ENCODE data around the gene MTF2. TPM values are rescaled to one million over a fixed set of nuclear protein-coding genes. Genes with fewer than 3 reads are reported as not detected.

MTF2 gene
- polyA plus RNA-seq, 1 donor (not counting 4 experiments of a cell fraction or from before 2014, with no cell fraction given) = 24.8 TPM

DNA sequence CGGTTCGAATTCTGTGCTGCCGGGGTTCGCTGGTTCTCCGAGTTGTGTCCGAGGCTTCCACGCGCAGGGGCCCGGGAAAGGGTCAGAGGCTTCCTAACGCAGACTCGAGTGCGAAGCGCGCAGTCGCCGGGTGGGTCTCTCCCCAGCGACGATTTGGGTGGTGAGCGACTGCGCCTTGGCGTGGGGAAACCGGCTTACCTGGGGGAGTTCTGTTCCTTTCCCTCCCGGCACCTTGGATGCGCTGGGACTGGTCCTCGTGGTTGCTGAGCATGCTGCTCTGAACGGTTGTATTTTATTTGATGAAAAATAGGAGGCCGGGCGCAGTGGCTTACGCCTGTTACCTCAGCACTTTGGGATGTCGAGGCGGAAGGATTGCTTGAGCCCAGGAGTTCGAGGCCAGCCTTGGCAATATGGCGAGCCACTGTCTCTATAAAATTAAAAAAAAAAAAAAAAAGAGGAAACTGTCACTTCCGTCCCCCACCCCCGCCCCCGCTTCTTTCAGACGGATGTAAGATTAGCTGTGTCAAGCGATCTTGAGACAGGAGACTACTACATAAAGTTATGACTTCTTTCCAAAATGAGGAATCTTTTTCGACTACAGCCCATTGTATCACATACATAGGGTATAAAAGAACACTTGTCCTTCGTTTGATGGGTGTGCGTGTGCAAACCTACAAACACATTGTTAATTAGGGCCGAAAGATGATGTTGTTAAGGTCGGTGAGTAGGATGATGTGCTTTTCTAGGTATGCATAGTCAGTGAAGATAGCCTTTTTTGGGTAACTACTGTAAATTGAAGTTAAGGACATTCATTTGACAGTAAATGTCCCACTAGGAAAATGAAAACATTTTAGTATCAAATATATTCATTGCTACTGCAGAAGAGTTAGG, 101.9 kb downstream of the MTF2 start, which contains the start of gene CCDC18:
Gene CCDC18 (plus strand): TSS at position 2 of the 891 bp plus-strand sequence. CDS start 2,638 bp downstream, outside the sequence.
- dilution Hi-C loops (cut with MboI; ENCODE audit: extremely low pct_ligation_motif_present, low sequenced_read_pairs) = no loop called here
- Histone ChIP-seq H2AFZ (ENCODE audit: control insufficient read depth, low read length) (peak within 1 kb of the TSS; percentile 97), H3K27me3 (ENCODE audit: control insufficient read depth, extremely low read depth, insufficient read depth, low read length) (no peaks in the 10 kb centered on the region), H4K20me1 (ENCODE audit: control insufficient read depth, extremely low read depth, insufficient read depth, low read length) (peaks cover 1% of the 10 kb centered on the region), H3K9ac (ENCODE audit: control insufficient read depth, extremely low read depth, insufficient read depth, low read length) (peak within 1 kb of the TSS; percentile 99), H3K27ac (ENCODE audit: control insufficient read depth, insufficient read depth, low read length) (peak within 1 kb of the TSS; percentile 98), H3K9me1 (ENCODE audit: control insufficient read depth, extremely low read depth, insufficient read depth, low read length) (no peaks in the 10 kb centered on the region), H3K4me3 (ENCODE audit: control insufficient read depth in 2 of 3, extremely low read depth in 1 of 3, insufficient read depth in 2 of 3, low read depth in 1 of 3, low read length in 3 of 3) (peak within 1 kb of the TSS; percentile 87 to 94 (median 88)), H3K4me2 (ENCODE audit: control insufficient read depth, extremely low read depth, insufficient read depth, low read depth, low read length) (peak within 1 kb of the TSS; percentile 94), H3K4me1 (ENCODE audit: control insufficient read depth, extremely low read depth, insufficient read depth, low read length) (peaks cover 9% of the 10 kb centered on the region), H3K79me2 (ENCODE audit: control insufficient read depth, insufficient read depth, low read length) (peaks cover 50% of the 10 kb centered on the region), H3K36me3 (ENCODE audit: control insufficient read depth in 2 of 2, extremely low read depth in 1 of 2, insufficient read depth in 2 of 2, low read length in 2 of 2) (peaks cover 0 to 2% of the 10 kb centered on the region in 2 experiments), H3K9me3 (ENCODE audit: control insufficient read depth, low read depth, low read length) (no peaks in the 10 kb centered on the region)
- FAIRE-seq (no peak), DNase-seq (ENCODE audit: low read depth, low spot score) (no peak)
- TF ChIP-seq EZH2 (IDR thresholded peaks at IDR 0.05; ENCODE audit: low read length) = no peak
- TF ChIP-seq, protein P1, sequence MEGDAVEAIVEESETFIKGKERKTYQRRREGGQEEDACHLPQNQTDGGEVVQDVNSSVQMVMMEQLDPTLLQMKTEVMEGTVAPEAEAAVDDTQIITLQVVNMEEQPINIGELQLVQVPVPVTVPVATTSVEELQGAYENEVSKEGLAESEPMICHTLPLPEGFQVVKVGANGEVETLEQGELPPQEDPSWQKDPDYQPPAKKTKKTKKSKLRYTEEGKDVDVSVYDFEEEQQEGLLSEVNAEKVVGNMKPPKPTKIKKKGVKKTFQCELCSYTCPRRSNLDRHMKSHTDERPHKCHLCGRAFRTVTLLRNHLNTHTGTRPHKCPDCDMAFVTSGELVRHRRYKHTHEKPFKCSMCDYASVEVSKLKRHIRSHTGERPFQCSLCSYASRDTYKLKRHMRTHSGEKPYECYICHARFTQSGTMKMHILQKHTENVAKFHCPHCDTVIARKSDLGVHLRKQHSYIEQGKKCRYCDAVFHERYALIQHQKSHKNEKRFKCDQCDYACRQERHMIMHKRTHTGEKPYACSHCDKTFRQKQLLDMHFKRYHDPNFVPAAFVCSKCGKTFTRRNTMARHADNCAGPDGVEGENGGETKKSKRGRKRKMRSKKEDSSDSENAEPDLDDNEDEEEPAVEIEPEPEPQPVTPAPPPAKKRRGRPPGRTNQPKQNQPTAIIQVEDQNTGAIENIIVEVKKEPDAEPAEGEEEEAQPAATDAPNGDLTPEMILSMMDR (optimal IDR thresholded peaks at IDR 0.05 in 1 of 3, IDR thresholded peaks at IDR 0.05 in 1 of 3, conservative IDR thresholded peaks at IDR 0.05 in 1 of 3; ENCODE audit: extremely low read depth in 1 of 3, insufficient read depth in 2 of 3, low read length in 3 of 3) = no peak

DNA sequence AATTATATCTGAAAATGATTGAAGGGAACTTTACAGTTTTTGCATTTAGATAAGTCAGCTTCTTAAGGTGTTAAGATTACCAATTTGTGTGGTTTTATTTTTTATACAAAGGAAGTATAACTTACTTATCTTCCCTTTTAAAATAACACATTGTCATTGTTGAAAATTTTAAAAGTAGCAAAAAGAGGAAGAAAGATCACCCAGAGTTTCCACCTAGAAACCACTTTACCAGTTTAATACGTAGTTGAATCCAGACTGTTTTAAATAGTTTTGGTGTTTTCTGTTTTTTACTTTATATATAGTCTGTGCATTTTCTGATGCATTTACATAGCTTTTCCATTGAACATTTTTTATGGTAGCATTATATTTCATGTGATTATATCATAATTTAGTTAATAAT, 107.6 kb downstream of the MTF2 start:
- H3K4me2 ChIP-seq (ENCODE audit: control insufficient read depth, extremely low read depth, insufficient read depth, low read depth, low read length) = no peak overlapping the region
- no peak overlapping the region for H3K4me3 ChIP-seq (ENCODE audit: control insufficient read depth in 2 of 3, extremely low read depth in 1 of 3, insufficient read depth in 2 of 3, low read depth in 1 of 3, low read length in 3 of 3)
- no peaks in the 10 kb centered on the region for H4K20me1 ChIP-seq (ENCODE audit: control insufficient read depth, extremely low read depth, insufficient read depth, low read length)
- H3K27me3 ChIP-seq (ENCODE audit: control insufficient read depth, extremely low read depth, insufficient read depth, low read length) = no peaks in the 10 kb centered on the region
- peaks cover 12% of the 10 kb centered on the region for H3K79me2 ChIP-seq (ENCODE audit: control insufficient read depth, insufficient read depth, low read length)
- H3K4me1 ChIP-seq (ENCODE audit: control insufficient read depth, extremely low read depth, insufficient read depth, low read length) = no peaks in the 10 kb centered on the region
- no peaks in the 10 kb centered on the region for H3K9me3 ChIP-seq (ENCODE audit: control insufficient read depth, low read depth, low read length)
- H3K27ac ChIP-seq (ENCODE audit: control insufficient read depth, insufficient read depth, low read length) = no peak overlapping the region
- no peak overlapping the region for H3K9ac ChIP-seq (ENCODE audit: control insufficient read depth, extremely low read depth, insufficient read depth, low read length)
- no peaks in the 10 kb centered on the region for H3K36me3 ChIP-seq (ENCODE audit: control insufficient read depth in 2 of 2, extremely low read depth in 1 of 2, insufficient read depth in 2 of 2, low read length in 2 of 2)
- DNase-seq (ENCODE audit: low read depth, low spot score) (no peak), FAIRE-seq (no peak)
- dilution Hi-C loops (cut with MboI; ENCODE audit: extremely low pct_ligation_motif_present, low sequenced_read_pairs) = no loop called here
- no peaks in the 10 kb centered on the region for H3K9me1 ChIP-seq (ENCODE audit: control insufficient read depth, extremely low read depth, insufficient read depth, low read length)
- H2AFZ ChIP-seq (ENCODE audit: control insufficient read depth, low read length) = no peak overlapping the region
- TF ChIP-seq, protein P1 (optimal IDR thresholded peaks at IDR 0.05 in 1 of 3, IDR thresholded peaks at IDR 0.05 in 1 of 3, conservative IDR thresholded peaks at IDR 0.05 in 1 of 3; ENCODE audit: extremely low read depth in 1 of 3, insufficient read depth in 2 of 3, low read length in 3 of 3) = no peak
- no peak for TF ChIP-seq EZH2 (IDR thresholded peaks at IDR 0.05; ENCODE audit: low read length)

Other genes starting within 250 kb of the MTF2 start
- gene RPL5, start 247.2 kb upstream of the MTF2 start, polyA plus RNA-seq = 1,742 to 2,236 TPM (median 1,934 TPM) in 3 replicates
- 18.6 to 22.0 TPM (median 19.4 TPM) in 3 replicates for gene DIPK1A, start 117.8 kb upstream of the MTF2 start, polyA plus RNA-seq
- 34.5 to 55.4 TPM (median 35.2 TPM) in 3 replicates for gene TMED5, start 101.1 kb downstream of the MTF2 start, polyA plus RNA-seq
- gene CCDC18, start 101.4 kb downstream of the MTF2 start, polyA plus RNA-seq = 2.8 to 6.0 TPM (median 3.5 TPM) in 3 replicates

Measured in keratinocyte (primary cell).